ENCODE measurements around the gene CWC27. TPM values are rescaled to one million over a fixed set of nuclear protein-coding genes. Genes with fewer than 3 reads are reported as not detected.

Gene CWC27
- total and polyA plus RNA-seq, 9 of the 15 experiments (the other 6 are each of a cell fraction or from before 2014, with no cell fraction given): 19.7 to 49.3 (median 38.3) TPM

- FAIRE-seq (no peak), DNase-seq (ENCODE audit: extremely low read depth in 1 of 4, low spot score in 3 of 4) (no peak), ATAC-seq (no peak)
- ChIA-PET POLR2A (no interaction called here), CTCF (ENCODE audit: low intra/inter-chr PET ratio) (no interaction called here)
- Histone ChIP-seq H2AFZ (ENCODE audit: low read depth, low read length) (no peak overlapping the region), H3K4me1 (replicated peaks in 1 of 2; ENCODE audit: control insufficient read depth in 2 of 2, insufficient read depth in 2 of 2, low read length in 2 of 2) (no peaks in the 10 kb centered on the region), H3K9me3 (replicated peaks; ENCODE audit: control insufficient read depth, insufficient read depth, low read depth, low read length) (no peaks in the 10 kb centered on the region), H4K20me1 (replicated peaks; ENCODE audit: control insufficient read depth, insufficient read depth, low read length) (no peaks in the 10 kb centered on the region), H3K4me3 (no peak overlapping the region), H3K27me3 (ENCODE audit: control insufficient read depth in 2 of 2, insufficient read depth in 2 of 2, low read length in 2 of 2) (no peaks in the 10 kb centered on the region), H3K79me2 (ENCODE audit: control insufficient read depth, insufficient read depth, low read length) (no peaks in the 10 kb centered on the region), H3K27ac (ENCODE audit: extremely low read depth, low read depth, low read length) (no peak overlapping the region), H3K4me2 (ENCODE audit: insufficient read depth, low read length) (no peak overlapping the region), H3K9ac (ENCODE audit: insufficient read depth in 1 of 2, low read depth in 2 of 2, low read length in 2 of 2) (no peak overlapping the region), H3K36me3 (ENCODE audit: control insufficient read depth, insufficient read depth, low read length) (peaks cover 12% of the 10 kb centered on the region), H3K9me1 (ENCODE audit: control insufficient read depth, insufficient read depth, low read length) (no peaks in the 10 kb centered on the region)
- BruUV-seq (replicated peaks): no TSS peak
- in situ Hi-C loops (cut with MboI): loop anchor here (25.0 kb wide), 1 partner anchor 553 kb away; no protein-coding TSS in a partner anchor
- WGBS (ENCODE audit: insufficient coverage, low coverage, missing lambda C conversion rate): 50% methylated on average over 1 of the region's 1 CpG
- intact Hi-C loops (cut with micrococcal nuclease): no loop called here
- TF ChIP-seq ZBTB17 (CRISPR knock-in tag; IDR thresholded peaks at IDR 0.05) (no peak), ZNF696 (CRISPR knock-in tag; conservative IDR thresholded peaks at IDR 0.05) (no peak), KAT8 (IDR thresholded peaks at IDR 0.05; ENCODE audit: low read depth) (no peak), PREB (CRISPR knock-in tag; IDR thresholded peaks at IDR 0.05) (no peak), DIDO1 (tag; IDR thresholded peaks at IDR 0.05; ENCODE audit: low read depth) (no peak), HNRNPLL (IDR thresholded peaks at IDR 0.05; ENCODE audit: low read depth, low read length, poor library complexity, severe bottlenecking) (no peak), EHMT2 (IDR thresholded peaks at IDR 0.05) (no peak), TBP (optimal IDR thresholded peaks at IDR 0.05; ENCODE audit: low read depth, low read length) (no peak), ARID1B (IDR thresholded peaks at IDR 0.05) (no peak), KLF10 (CRISPR knock-in tag; IDR thresholded peaks at IDR 0.05) (no peak), POLR2H (tag; IDR thresholded peaks at IDR 0.05; ENCODE audit: low read depth) (no peak), TSC22D4 (tag; IDR thresholded peaks at IDR 0.05) (no peak), TAF15 (IDR thresholded peaks at IDR 0.05; ENCODE audit: low read depth, low read length) (no peak), HIVEP1 (CRISPR knock-in tag; IDR thresholded peaks at IDR 0.05) (no peak), ZNF699 (CRISPR knock-in tag; IDR thresholded peaks at IDR 0.05; ENCODE audit: insufficient replicate concordance) (no peak), KLF6 (CRISPR knock-in tag; IDR thresholded peaks at IDR 0.05; ENCODE audit: borderline replicate concordance) (no peak), ZC3H11A (IDR thresholded peaks at IDR 0.05; ENCODE audit: low read depth, low read length) (no peak), NELFE (IDR thresholded peaks at IDR 0.05; ENCODE audit: insufficient read depth, insufficient read length) (no peak), MEIS2 (IDR thresholded peaks at IDR 0.05; ENCODE audit: partially characterized antibody) (peak; percentile 90), POLR2A (conservative IDR thresholded peaks at IDR 0.05) (no peak)
- TF ChIP-seq, protein P1, sequence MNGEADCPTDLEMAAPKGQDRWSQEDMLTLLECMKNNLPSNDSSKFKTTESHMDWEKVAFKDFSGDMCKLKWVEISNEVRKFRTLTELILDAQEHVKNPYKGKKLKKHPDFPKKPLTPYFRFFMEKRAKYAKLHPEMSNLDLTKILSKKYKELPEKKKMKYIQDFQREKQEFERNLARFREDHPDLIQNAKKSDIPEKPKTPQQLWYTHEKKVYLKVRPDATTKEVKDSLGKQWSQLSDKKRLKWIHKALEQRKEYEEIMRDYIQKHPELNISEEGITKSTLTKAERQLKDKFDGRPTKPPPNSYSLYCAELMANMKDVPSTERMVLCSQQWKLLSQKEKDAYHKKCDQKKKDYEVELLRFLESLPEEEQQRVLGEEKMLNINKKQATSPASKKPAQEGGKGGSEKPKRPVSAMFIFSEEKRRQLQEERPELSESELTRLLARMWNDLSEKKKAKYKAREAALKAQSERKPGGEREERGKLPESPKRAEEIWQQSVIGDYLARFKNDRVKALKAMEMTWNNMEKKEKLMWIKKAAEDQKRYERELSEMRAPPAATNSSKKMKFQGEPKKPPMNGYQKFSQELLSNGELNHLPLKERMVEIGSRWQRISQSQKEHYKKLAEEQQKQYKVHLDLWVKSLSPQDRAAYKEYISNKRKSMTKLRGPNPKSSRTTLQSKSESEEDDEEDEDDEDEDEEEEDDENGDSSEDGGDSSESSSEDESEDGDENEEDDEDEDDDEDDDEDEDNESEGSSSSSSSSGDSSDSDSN (IDR thresholded peaks at IDR 0.05; ENCODE audit: borderline replicate concordance in 1 of 2, low read depth in 2 of 2, low read length in 2 of 2): no peak
- TF ChIP-seq, protein P2, sequence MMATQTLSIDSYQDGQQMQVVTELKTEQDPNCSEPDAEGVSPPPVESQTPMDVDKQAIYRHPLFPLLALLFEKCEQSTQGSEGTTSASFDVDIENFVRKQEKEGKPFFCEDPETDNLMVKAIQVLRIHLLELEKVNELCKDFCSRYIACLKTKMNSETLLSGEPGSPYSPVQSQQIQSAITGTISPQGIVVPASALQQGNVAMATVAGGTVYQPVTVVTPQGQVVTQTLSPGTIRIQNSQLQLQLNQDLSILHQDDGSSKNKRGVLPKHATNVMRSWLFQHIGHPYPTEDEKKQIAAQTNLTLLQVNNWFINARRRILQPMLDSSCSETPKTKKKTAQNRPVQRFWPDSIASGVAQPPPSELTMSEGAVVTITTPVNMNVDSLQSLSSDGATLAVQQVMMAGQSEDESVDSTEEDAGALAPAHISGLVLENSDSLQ (IDR thresholded peaks at IDR 0.05): peak; percentile 67
These were observed 21.5 kb downstream of the CWC27 start for GRCh38 chr5:64790210-64790609.

All from K562 (cell line).